ENCODE results near the gene CXorf38.
"Not testable (repeated sequence)": the region's sequence is repeated elsewhere in the genome, so short reads cannot be mapped to it uniquely, and the experiment has no call there.

The CXorf38 gene

GRCh38 chrX:40615976-40616375, 31.4 kb downstream of the CXorf38 start:
- ATAC-seq: no peak
- TF ChIP-seq BACH2 (CRISPR knock-in tag; IDR thresholded peaks at IDR 0.05; ENCODE audit: borderline replicate concordance): no peak
- no peak for TF ChIP-seq PPARA (CRISPR knock-in tag; IDR thresholded peaks at IDR 0.05; ENCODE audit: borderline replicate concordance)
- no peak for TF ChIP-seq ZFP3 (CRISPR knock-in tag; IDR thresholded peaks at IDR 0.05)
- TF ChIP-seq SNAI2 (CRISPR knock-in tag; IDR thresholded peaks at IDR 0.05): no peak

- no peak for ATAC-seq
- TF ChIP-seq CREB5 (CRISPR knock-in tag; IDR thresholded peaks at IDR 0.05; ENCODE audit: low read depth) (no peak), TCF4 (CRISPR knock-in tag; IDR thresholded peaks at IDR 0.05; ENCODE audit: borderline replicate concordance) (no peak), SNAI2 (CRISPR knock-in tag; IDR thresholded peaks at IDR 0.05) (no peak), ZFP3 (CRISPR knock-in tag; IDR thresholded peaks at IDR 0.05) (no peak), ZNF8 (CRISPR knock-in tag; IDR thresholded peaks at IDR 0.05) (no peak), ISL1 (CRISPR knock-in tag; IDR thresholded peaks at IDR 0.05) (no peak), TOX (CRISPR knock-in tag; IDR thresholded peaks at IDR 0.05; ENCODE audit: borderline replicate concordance) (no peak), OSR1 (CRISPR knock-in tag; IDR thresholded peaks at IDR 0.05) (no peak), PPARA (CRISPR knock-in tag; IDR thresholded peaks at IDR 0.05; ENCODE audit: borderline replicate concordance) (no peak), PATZ1 (CRISPR knock-in tag; IDR thresholded peaks at IDR 0.05; ENCODE audit: borderline replicate concordance) (no peak), ZNF70 (CRISPR knock-in tag; IDR thresholded peaks at IDR 0.05) (no peak), POU6F1 (CRISPR knock-in tag; IDR thresholded peaks at IDR 0.05; ENCODE audit: borderline replicate concordance, low read depth) (no peak), CSRNP3 (CRISPR knock-in tag; IDR thresholded peaks at IDR 0.05) (no peak)
These were observed 34.9 kb downstream of the CXorf38 start for GRCh38 chrX:40612511-40612910.

- TF ChIP-seq TCF4 (CRISPR knock-in tag; IDR thresholded peaks at IDR 0.05; ENCODE audit: borderline replicate concordance) (no peak), ESRRG (CRISPR knock-in tag; IDR thresholded peaks at IDR 0.05) (no peak), ZC3H10 (CRISPR knock-in tag; IDR thresholded peaks at IDR 0.05) (no peak), CSDC2 (CRISPR knock-in tag; IDR thresholded peaks at IDR 0.05) (no peak), ZNF70 (CRISPR knock-in tag; IDR thresholded peaks at IDR 0.05) (no peak)
- ATAC-seq: no peak
These were observed 40.0 kb downstream of the CXorf38 start for GRCh38 chrX:40607381-40607780.

- no peak for ATAC-seq
- TF ChIP-seq ZFP3 (CRISPR knock-in tag; IDR thresholded peaks at IDR 0.05) (no peak), PPARA (CRISPR knock-in tag; IDR thresholded peaks at IDR 0.05; ENCODE audit: borderline replicate concordance) (no peak), CSRNP3 (CRISPR knock-in tag; IDR thresholded peaks at IDR 0.05) (no peak), ARNTL (CRISPR knock-in tag; IDR thresholded peaks at IDR 0.05; ENCODE audit: borderline replicate concordance, low read depth) (no peak), ESRRG (CRISPR knock-in tag; IDR thresholded peaks at IDR 0.05) (no peak), ZNF70 (CRISPR knock-in tag; IDR thresholded peaks at IDR 0.05) (no peak), TCF4 (CRISPR knock-in tag; IDR thresholded peaks at IDR 0.05; ENCODE audit: borderline replicate concordance) (no peak), ZNF8 (CRISPR knock-in tag; IDR thresholded peaks at IDR 0.05) (no peak), ISL1 (CRISPR knock-in tag; IDR thresholded peaks at IDR 0.05) (no peak)
These were observed 43.9 kb downstream of the CXorf38 start for GRCh38 chrX:40603446-40603845.

GRCh38 chrX:40589616-40590321, 57.6 kb downstream of the CXorf38 start:
- ATAC-seq: not testable (repeated sequence)

GRCh38 chrX:40587623-40588022, 59.7 kb downstream of the CXorf38 start:
- ATAC-seq: not testable (repeated sequence)
